GM12878 (cell line): Measurements from ENCODE around the gene MAVS. TPM values are rescaled to one million over a fixed set of nuclear protein-coding genes. Genes with fewer than 3 reads are reported as not detected.

Source experiments
- ATAC-seq: fragments of 200-7000 bp; cut with Tn5 transposase; 3 replicates; pipeline ENCODE4 v1.9.1; 2020; ENCODE audit warnings: mild to moderate bottlenecking, moderate library complexity
- BruUV-seq: library from RNA; stranded (reverse); fragments of 400-500 nt; replicated peaks from 2 replicates; lab custom pipeline; 2021; lab: Mats Ljungman, UMichigan
- CTCF ChIA-PET: fragments of 300-600 bp; sonication (Branson Sonifier 250); formaldehyde crosslinking; extraction: SDS; loops from one replicate; lab custom pipeline; 2021; ENCODE audit warnings: inconsistent platforms; lab: Yijun Ruan, JAX
- POLR2A ChIA-PET: fragments of 350-600 bp; formaldehyde crosslinking; extraction: SDS; loops from one replicate; lab custom pipeline; 2021; ENCODE audit warnings: inconsistent platforms; lab: Charles Lee
- RAD21 ChIA-PET: fragments of 300-600 bp; sonication (Branson Sonifier 250); formaldehyde crosslinking; loops from one replicate; lab custom pipeline; 2023; ENCODE audit warnings: antibody characterized with exemption; ENCODE audit not compliant: unreplicated experiment; lab: Charles Lee
- SMC1A ChIA-PET: fragments of 300-600 bp; sonication (Branson Sonifier 250); formaldehyde crosslinking; loops from one replicate; lab custom pipeline; 2023; ENCODE audit not compliant: unreplicated experiment, uncharacterized antibody; lab: Charles Lee
- DNase-seq: peaks from one replicate; pipeline ENCODE4 v3.0.0-alpha.2; 2011; ENCODE audit warnings: low read depth, low spot score
- FAIRE-seq: peaks from 3 replicates; lab custom pipeline; 2011; peaks lifted over from hg19 to GRCh38; lab: Jason Lieb, UNC
- H2AFZ ChIP-seq: 2 replicates; pipeline ENCODE4 v1.6.0; 2011; ENCODE audit warnings: low read depth, low read length, control low read depth; ENCODE audit not compliant: control insufficient read depth
- H3K27ac ChIP-seq: 2 replicates; pipeline ENCODE4 v1.5.1; 2011; ENCODE audit warnings: control low read depth; ENCODE audit not compliant: control insufficient read depth, insufficient read depth
- H3K27me3 ChIP-seq, 2 experiments: replicated peaks in 1 of 2; 2 replicates each; pipeline versions ENCODE4 v1.6.0 to v1.6.1; 2011; ENCODE audit warnings: low read length in 1 of 2; ENCODE audit not compliant: control insufficient read depth in 2 of 2, insufficient read depth in 2 of 2
- H3K36me3 ChIP-seq, 2 experiments: 2 replicates each; pipeline ENCODE4 v1.5.1; 2011; ENCODE audit warnings: low read length in 1 of 2; ENCODE audit not compliant: control insufficient read depth in 2 of 2, insufficient read depth in 2 of 2
- H3K4me1 ChIP-seq: 2 replicates; pipeline ENCODE4 v1.6.1; 2011; ENCODE audit warnings: mild to moderate bottlenecking, low read length, moderate library complexity, mixed read lengths; ENCODE audit not compliant: control insufficient read depth, insufficient read depth
- H3K4me2 ChIP-seq: 2 replicates; pipeline ENCODE4 v1.6.0; 2011; ENCODE audit warnings: control low read depth; ENCODE audit not compliant: control insufficient read depth, insufficient read depth
- H3K4me3 ChIP-seq: fragments of 200-600 bp; sonication (generic); 2 replicates; pipeline ENCODE4 v1.5.1; 2016
- H3K79me2 ChIP-seq: 2 replicates; pipeline ENCODE4 v1.6.0; 2011; ENCODE audit warnings: low read length; ENCODE audit not compliant: control insufficient read depth, insufficient read depth
- H3K9ac ChIP-seq: 2 replicates; pipeline ENCODE4 v1.8.0; 2011; ENCODE audit warnings: low read length, control low read depth, mixed read lengths; ENCODE audit not compliant: control insufficient read depth, insufficient read depth
- H3K9me3 ChIP-seq: replicated peaks from 3 replicates; pipeline ENCODE4 v1.5.1; 2011; ENCODE audit warnings: mild to moderate bottlenecking, low read length; ENCODE audit not compliant: control insufficient read depth, insufficient read depth
- H4K20me1 ChIP-seq: 2 replicates; pipeline ENCODE4 v1.6.0; 2011; ENCODE audit not compliant: control insufficient read depth, insufficient read depth
- NBN ChIP-seq: fragments of 450-650 bp; IDR thresholded peaks from 2 replicates; pipeline ENCODE4 v1.6.1; 2016
- NFIC ChIP-seq: IDR thresholded peaks from 2 replicates; pipeline ENCODE4 v1.6.1; 2012; ENCODE audit warnings: low read depth, mild to moderate bottlenecking, inconsistent platforms, low read length, moderate library complexity
- NR2C1 ChIP-seq: fragments of 450-650 bp; IDR thresholded peaks from 2 replicates; pipeline ENCODE4 v1.6.1; 2017; ENCODE audit warnings: antibody characterized with exemption, mild to moderate bottlenecking, moderate library complexity
- PAX5 ChIP-seq: IDR thresholded peaks from 2 replicates; pipeline ENCODE4 v1.6.1; 2011; ENCODE audit warnings: low read depth, low read length, borderline replicate concordance
- RBBP5 ChIP-seq: fragments of 200-600 bp; sonication (generic); conservative IDR thresholded peaks from 2 replicates; pipeline ENCODE4 v1.6.1; 2016
- TCF3 ChIP-seq: IDR thresholded peaks from 2 replicates; pipeline ENCODE4 v1.6.1; 2012; ENCODE audit warnings: low read depth, mild to moderate bottlenecking, low read length, borderline replicate concordance; ENCODE audit not compliant: insufficient read depth
- ZBTB4 ChIP-seq: fragments of 450-650 bp; formaldehyde crosslinking; IDR thresholded peaks from 2 replicates; pipeline ENCODE4 v1.4.0; 2022; ENCODE audit warnings: mild to moderate bottlenecking, moderate library complexity
- WGBS: methylation state at CpG from one replicate; pipeline ENCODE4 v1.1.6; 2016; ENCODE audit warnings: low lambda C conversion rate; ENCODE audit not compliant: insufficient replicate concordance, insufficient coverage; ENCODE audit errors: missing lambda C conversion rate; 5-methylcytosine and 5-hydroxymethylcytosine counted together
- in situ Hi-C: fragments of 300-500 bp; cut with MboI; formaldehyde crosslinking; loops from 9 replicates; pipeline ENCODE4 v1.14.3; 2018; ENCODE audit warnings: mixed read lengths
- intact Hi-C: fragments of 100-400 bp; cut with micrococcal nuclease; formaldehyde crosslinking; loops from one replicate; pipeline ENCODE4 v1.14.2; 2022; ENCODE audit not compliant: unreplicated experiment
- polyA plus RNA-seq, 11 experiments: library from polyadenylated mRNA; depleted of rRNA in 4 of 11; unstranded in 6 of 11; stranded (reverse) in 5 of 11; fragments of >200 nt; fragmentation: Nextera tagmentation in 4 of 11; fragmentation: Illumina TruSeq in 1 of 11; extraction: Ambion mirVana in 4 of 11; extraction: Trizol in 1 of 11; gene quantifications; 1 replicate in 1 of 11; 2 replicates in 10 of 11; pipeline versions ENCODE4 v1.2.1 to v1.2.3, GENCODE V29; 2011 to 2016; ENCODE audit warnings: inconsistent platforms in 2 of 11, missing spikeins in 2 of 11, low read depth in 1 of 11
- total RNA-seq, 4 experiments: library from RNA; depleted of rRNA in 3 of 4; stranded (reverse); fragments of >200 nt in 3 of 4; fragmentation: Illumina TruSeq in 1 of 4; extraction: Trizol in 1 of 4; gene quantifications; 2 replicates each; pipeline versions ENCODE4 v1.2.1 to v1.2.3, GENCODE V29; 2013 to 2021
- TF ChIP-seq, protein P1 (sequence below): fragments of 150-350 bp; IDR thresholded peaks from 2 replicates; pipeline ENCODE4 v1.6.1; 2014; ENCODE audit warnings: mild to moderate bottlenecking, low read depth, low read length
- TF ChIP-seq, protein P2 (sequence below): fragments of 450-650 bp; formaldehyde crosslinking; IDR thresholded peaks from 2 replicates; pipeline ENCODE4 v1.4.0; 2020; ENCODE audit warnings: mild to moderate bottlenecking, moderate library complexity

Gene MAVS
- total and polyA plus RNA-seq, 10 of the 15 experiments (the other 5 are each of a cell fraction or from before 2014, with no cell fraction given): 1.6 to 25.2 (median 12.6) TPM

GRCh38 chr20:3888622-3889488 lies 42.2 kb downstream of the MAVS start, which contains the start of gene PANK2 (continued):
- no peak for TF ChIP-seq NFIC

DNA sequence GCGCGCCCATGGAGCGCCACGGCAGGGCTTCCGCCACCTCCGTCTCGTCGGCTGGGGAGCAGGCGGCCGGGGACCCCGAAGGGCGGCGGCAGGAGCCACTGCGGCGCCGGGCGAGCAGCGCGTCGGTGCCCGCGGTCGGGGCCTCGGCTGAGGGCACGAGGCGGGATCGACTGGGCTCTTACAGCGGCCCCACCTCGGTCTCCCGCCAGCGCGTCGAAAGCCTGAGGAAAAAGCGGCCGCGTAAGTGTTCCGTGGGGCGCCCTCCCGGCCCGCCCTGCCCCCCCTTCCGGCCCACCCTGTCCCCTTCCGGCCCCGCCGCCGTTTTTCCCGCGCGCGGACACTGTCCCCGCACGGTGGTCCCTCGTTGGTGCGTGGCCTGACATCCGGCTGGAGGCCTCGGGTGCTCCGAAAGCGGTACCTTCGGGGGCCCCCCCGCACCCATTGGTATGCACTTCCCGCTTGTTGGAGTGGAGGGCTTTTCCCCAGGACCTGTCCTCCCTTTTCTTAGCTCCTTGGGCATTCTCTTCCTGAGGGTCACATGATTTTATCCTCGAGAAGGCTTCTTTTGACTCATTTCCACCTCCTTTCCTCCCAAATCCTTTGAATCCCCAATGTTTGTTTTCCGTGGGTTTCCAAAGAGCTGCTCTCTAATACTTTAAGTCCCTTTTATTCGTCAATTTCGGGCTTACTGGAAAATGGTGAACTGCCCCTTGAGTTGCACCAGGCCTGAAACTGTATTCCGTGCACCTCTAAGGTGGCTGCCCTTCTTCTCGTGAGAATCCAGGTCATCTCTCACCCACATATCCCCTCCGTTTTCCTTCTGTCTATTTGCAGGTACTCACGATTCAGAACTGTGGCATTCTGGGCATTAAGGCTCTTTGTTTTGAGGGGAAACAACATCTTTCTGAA lies 43.1 kb downstream of the MAVS start:
- ATAC-seq (peak; percentile 49), FAIRE-seq (no peak), DNase-seq (no peak)
- in situ Hi-C loops (no loop called here), intact Hi-C loops (loop anchor here (2.0 kb wide), 1 partner anchor 17 kb away; no protein-coding TSS in a partner anchor)
- peaks cover 0 to 4% of the 10 kb centered on the region in 2 experiments; a peak in 1 of 4 replicates for H3K36me3 ChIP-seq
- ChIA-PET SMC1A (interaction anchor here (0.7 to 9.8 kb wide), 3 partner anchors 12 to 40 kb away, joined by 3 to 69 read pairs (median 5); no protein-coding TSS in a partner anchor), CTCF (interaction anchor here (1.0 to 3.3 kb wide), 2 partner anchors 12 to 119 kb away, joined by 3 to 11 read pairs; no protein-coding TSS in a partner anchor), POLR2A (interaction anchor here (0.7 to 7.2 kb wide), 4 partner anchors 17 to 195 kb away, joined by 3 to 68 read pairs (median 3); partner anchors contain the start of gene CDC25B), RAD21 (interaction anchor here (1.0 to 6.4 kb wide), 2 partner anchors 17 to 120 kb away, joined by 4 to 41 read pairs; no protein-coding TSS in a partner anchor)
- BruUV-seq: no TSS peak
- peak overlapping the region; percentile 48; the same call in 1 of the 2 replicates for H2AFZ ChIP-seq
- peaks cover 20% of the 10 kb centered on the region for H3K4me1 ChIP-seq
- under 1% methylated on average over 55 of the region's 68 CpGs for WGBS
- no peaks in the 10 kb centered on the region for H3K27me3 ChIP-seq
- peak overlapping the region; percentile 89 for H3K27ac ChIP-seq
- H3K4me3 ChIP-seq: peak overlapping the region; percentile 97
- peak overlapping the region; percentile 86 for H3K4me2 ChIP-seq
- no peaks in the 10 kb centered on the region for H3K9me3 ChIP-seq
- peaks cover 12% of the 10 kb centered on the region; the same call in 1 of the 2 replicates for H4K20me1 ChIP-seq
- peaks cover 73% of the 10 kb centered on the region for H3K79me2 ChIP-seq
- peak overlapping the region; percentile 90 for H3K9ac ChIP-seq
- TF ChIP-seq RBBP5: no peak
- 0 out of 2 replicates have a peak, but pooled peaks have one; percentile 32 for TF ChIP-seq NBN
- TF ChIP-seq, protein P1, sequence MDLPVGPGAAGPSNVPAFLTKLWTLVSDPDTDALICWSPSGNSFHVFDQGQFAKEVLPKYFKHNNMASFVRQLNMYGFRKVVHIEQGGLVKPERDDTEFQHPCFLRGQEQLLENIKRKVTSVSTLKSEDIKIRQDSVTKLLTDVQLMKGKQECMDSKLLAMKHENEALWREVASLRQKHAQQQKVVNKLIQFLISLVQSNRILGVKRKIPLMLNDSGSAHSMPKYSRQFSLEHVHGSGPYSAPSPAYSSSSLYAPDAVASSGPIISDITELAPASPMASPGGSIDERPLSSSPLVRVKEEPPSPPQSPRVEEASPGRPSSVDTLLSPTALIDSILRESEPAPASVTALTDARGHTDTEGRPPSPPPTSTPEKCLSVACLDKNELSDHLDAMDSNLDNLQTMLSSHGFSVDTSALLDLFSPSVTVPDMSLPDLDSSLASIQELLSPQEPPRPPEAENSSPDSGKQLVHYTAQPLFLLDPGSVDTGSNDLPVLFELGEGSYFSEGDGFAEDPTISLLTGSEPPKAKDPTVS: no peak
- TF ChIP-seq PAX5: no peak
- TF ChIP-seq NR2C1: no peak
- TF ChIP-seq ZBTB4 (CRISPR knock-in tag): no peak
- 0 out of 2 replicates have a peak, but pooled peaks have one; percentile 47 for TF ChIP-seq TCF3
- TF ChIP-seq, protein P2, sequence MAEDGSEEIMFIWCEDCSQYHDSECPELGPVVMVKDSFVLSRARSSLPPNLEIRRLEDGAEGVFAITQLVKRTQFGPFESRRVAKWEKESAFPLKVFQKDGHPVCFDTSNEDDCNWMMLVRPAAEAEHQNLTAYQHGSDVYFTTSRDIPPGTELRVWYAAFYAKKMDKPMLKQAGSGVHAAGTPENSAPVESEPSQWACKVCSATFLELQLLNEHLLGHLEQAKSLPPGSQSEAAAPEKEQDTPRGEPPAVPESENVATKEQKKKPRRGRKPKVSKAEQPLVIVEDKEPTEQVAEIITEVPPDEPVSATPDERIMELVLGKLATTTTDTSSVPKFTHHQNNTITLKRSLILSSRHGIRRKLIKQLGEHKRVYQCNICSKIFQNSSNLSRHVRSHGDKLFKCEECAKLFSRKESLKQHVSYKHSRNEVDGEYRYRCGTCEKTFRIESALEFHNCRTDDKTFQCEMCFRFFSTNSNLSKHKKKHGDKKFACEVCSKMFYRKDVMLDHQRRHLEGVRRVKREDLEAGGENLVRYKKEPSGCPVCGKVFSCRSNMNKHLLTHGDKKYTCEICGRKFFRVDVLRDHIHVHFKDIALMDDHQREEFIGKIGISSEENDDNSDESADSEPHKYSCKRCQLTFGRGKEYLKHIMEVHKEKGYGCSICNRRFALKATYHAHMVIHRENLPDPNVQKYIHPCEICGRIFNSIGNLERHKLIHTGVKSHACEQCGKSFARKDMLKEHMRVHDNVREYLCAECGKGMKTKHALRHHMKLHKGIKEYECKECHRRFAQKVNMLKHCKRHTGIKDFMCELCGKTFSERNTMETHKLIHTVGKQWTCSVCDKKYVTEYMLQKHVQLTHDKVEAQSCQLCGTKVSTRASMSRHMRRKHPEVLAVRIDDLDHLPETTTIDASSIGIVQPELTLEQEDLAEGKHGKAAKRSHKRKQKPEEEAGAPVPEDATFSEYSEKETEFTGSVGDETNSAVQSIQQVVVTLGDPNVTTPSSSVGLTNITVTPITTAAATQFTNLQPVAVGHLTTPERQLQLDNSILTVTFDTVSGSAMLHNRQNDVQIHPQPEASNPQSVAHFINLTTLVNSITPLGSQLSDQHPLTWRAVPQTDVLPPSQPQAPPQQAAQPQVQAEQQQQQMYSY (CRISPR knock-in tag): no peak
